Keratinocyte (primary cell): Measurements from ENCODE around the gene MDGA2. TPM values are rescaled to one million over a fixed set of nuclear protein-coding genes. Genes with fewer than 3 reads are reported as not detected.

Experiments
- DNase-seq: peaks from one replicate; pipeline ENCODE4 v3.0.0-alpha.2; 2011; ENCODE audit warnings: low read depth, missing footprints, low spot score
- FAIRE-seq: peaks from 2 replicates; lab custom pipeline; 2011; peaks lifted over from hg19 to GRCh38; lab: Jason Lieb, UNC
- H2AFZ ChIP-seq: 2 replicates; pipeline ENCODE4 v1.6.0; 2012; ENCODE audit warnings: low read length, control low read depth, inconsistent platforms; ENCODE audit not compliant: control insufficient read depth
- H3K27ac ChIP-seq: 2 replicates; pipeline ENCODE4 v1.5.1; 2011; ENCODE audit warnings: low read length; ENCODE audit not compliant: control insufficient read depth, insufficient read depth
- H3K27me3 ChIP-seq: 3 replicates; pipeline ENCODE4 v1.6.0; 2011; ENCODE audit warnings: low read length; ENCODE audit not compliant: control insufficient read depth, insufficient read depth; ENCODE audit errors: extremely low read depth
- H3K36me3 ChIP-seq, 2 experiments: 2 replicates in 1 of 2; 3 replicates in 1 of 2; pipeline ENCODE4 v1.5.1; 2011; ENCODE audit warnings: low read length in 2 of 2, mild to moderate bottlenecking in 1 of 2; ENCODE audit not compliant: control insufficient read depth in 2 of 2, insufficient read depth in 2 of 2; ENCODE audit errors: extremely low read depth in 1 of 2
- H3K4me1 ChIP-seq: 3 replicates; pipeline ENCODE4 v1.5.1; 2011; ENCODE audit warnings: low read length; ENCODE audit not compliant: control insufficient read depth, insufficient read depth; ENCODE audit errors: extremely low read depth
- H3K4me2 ChIP-seq: 3 replicates; pipeline ENCODE4 v1.6.0; 2011; ENCODE audit warnings: low read depth, low read length; ENCODE audit not compliant: control insufficient read depth, insufficient read depth; ENCODE audit errors: extremely low read depth
- H3K4me3 ChIP-seq, 3 experiments: fragments of 200-600 bp in 1 of 3; sonication (generic) in 1 of 3; 2 replicates in 2 of 3; 3 replicates in 1 of 3; pipeline ENCODE4 v1.5.1; 2011 to 2016; ENCODE audit warnings: low read length in 3 of 3, mild to moderate bottlenecking in 3 of 3, control low read depth in 2 of 3, inconsistent platforms in 1 of 3, low read depth in 1 of 3, mixed read lengths in 1 of 3, mixed run types in 1 of 3, moderate library complexity in 1 of 3; ENCODE audit not compliant: control insufficient read depth in 2 of 3, insufficient read depth in 2 of 3; ENCODE audit errors: extremely low read depth in 1 of 3
- H3K79me2 ChIP-seq: 2 replicates; pipeline ENCODE4 v1.6.0; 2012; ENCODE audit warnings: low read length; ENCODE audit not compliant: control insufficient read depth, insufficient read depth
- H3K9ac ChIP-seq: 3 replicates; pipeline ENCODE4 v1.6.0; 2011; ENCODE audit warnings: low read length; ENCODE audit not compliant: control insufficient read depth, insufficient read depth; ENCODE audit errors: extremely low read depth
- H3K9me1 ChIP-seq: 3 replicates; pipeline ENCODE4 v1.6.0; 2011; ENCODE audit warnings: low read length; ENCODE audit not compliant: control insufficient read depth, insufficient read depth; ENCODE audit errors: extremely low read depth
- H3K9me3 ChIP-seq: 2 replicates; pipeline ENCODE4 v1.5.1; 2012; ENCODE audit warnings: low read depth, low read length; ENCODE audit not compliant: control insufficient read depth
- H4K20me1 ChIP-seq: 3 replicates; pipeline ENCODE4 v1.6.0; 2011; ENCODE audit warnings: low read length; ENCODE audit not compliant: control insufficient read depth, insufficient read depth; ENCODE audit errors: extremely low read depth
- CTCF ChIP-seq, 3 experiments: IDR thresholded peaks in 1 of 3; conservative IDR thresholded peaks in 1 of 3; optimal IDR thresholded peaks in 1 of 3; 2 replicates in 2 of 3; 3 replicates in 1 of 3; pipeline versions ENCODE3 to v1.5.1; 2011; ENCODE audit warnings: low read length in 3 of 3, mild to moderate bottlenecking in 3 of 3, moderate library complexity in 2 of 3, control low read depth in 1 of 3, inconsistent platforms in 1 of 3; ENCODE audit not compliant: insufficient read depth in 2 of 3; ENCODE audit errors: extremely low read depth in 1 of 3
- EZH2 ChIP-seq: IDR thresholded peaks from one replicate; pipeline ENCODE4 v1.6.1; 2012; ENCODE audit warnings: inconsistent platforms, mild to moderate bottlenecking, low read length, moderate library complexity
- dilution Hi-C: fragments of 300-500 bp; cut with MboI; formaldehyde crosslinking; loops from one replicate; pipeline ENCODE4 v1.7.0; 2020; ENCODE audit warnings: low sequenced_read_pairs; ENCODE audit not compliant: extremely low pct_ligation_motif_present
- polyA plus RNA-seq, 5 experiments: library from polyadenylated mRNA; depleted of rRNA in 3 of 5; stranded (reverse) in 3 of 5; stranded (forward) in 1 of 5; unstranded in 1 of 5; fragments of >200 nt; gene quantifications; 1 replicate in 1 of 5; 2 replicates in 3 of 5; 3 replicates in 1 of 5; pipeline versions ENCODE4 v1.2.1 to v1.2.3, GENCODE V29; 2011 to 2012; ENCODE audit warnings: missing spikeins in 2 of 5, low read depth in 1 of 5, low replicate concordance in 1 of 5

The MDGA2 gene
- polyA plus RNA-seq, 1 donor (not counting 4 experiments of a cell fraction or from before 2014, with no cell fraction given), result not detected

- H3K79me2 ChIP-seq, result no peaks in the 10 kb centered on the region
- DNase-seq (no peak), FAIRE-seq (no peak)
- H3K27ac ChIP-seq, result no peak overlapping the region
- no peaks in the 10 kb centered on the region for H3K27me3 ChIP-seq
- H4K20me1 ChIP-seq, result no peaks in the 10 kb centered on the region
- no peaks in the 10 kb centered on the region for H3K36me3 ChIP-seq
- no peak overlapping the region for H3K4me3 ChIP-seq
- no peaks in the 10 kb centered on the region for H3K9me1 ChIP-seq
- no peaks in the 10 kb centered on the region for H3K9me3 ChIP-seq
- H2AFZ ChIP-seq, result no peak overlapping the region
- H3K9ac ChIP-seq, result no peak overlapping the region
- H3K4me2 ChIP-seq, result no peak overlapping the region
- TF ChIP-seq CTCF (optimal IDR thresholded peaks at IDR 0.05 in 1 of 3, IDR thresholded peaks at IDR 0.05 in 1 of 3, conservative IDR thresholded peaks at IDR 0.05 in 1 of 3; ENCODE audit: extremely low read depth in 1 of 3, insufficient read depth in 2 of 3, low read length in 3 of 3), result no peak
- no peak for TF ChIP-seq EZH2
- dilution Hi-C loops, result no loop called here
- no peaks in the 10 kb centered on the region for H3K4me1 ChIP-seq
Observed at GRCh38 chr14:47509957-47510356, 165.4 kb downstream of the MDGA2 start.

- Histone ChIP-seq H3K36me3 (no peaks in the 10 kb centered on the region), H3K9me1 (no peaks in the 10 kb centered on the region), H3K27me3 (no peaks in the 10 kb centered on the region), H3K4me3 (no peak overlapping the region), H2AFZ (no peak overlapping the region), H3K79me2 (no peaks in the 10 kb centered on the region), H3K9ac (no peak overlapping the region), H3K9me3 (no peaks in the 10 kb centered on the region), H4K20me1 (no peaks in the 10 kb centered on the region), H3K4me2 (no peak overlapping the region), H3K27ac (no peak overlapping the region), H3K4me1 (no peaks in the 10 kb centered on the region)
- FAIRE-seq, result no peak
- TF ChIP-seq EZH2 (no peak), CTCF (optimal IDR thresholded peaks at IDR 0.05 in 1 of 3, IDR thresholded peaks at IDR 0.05 in 1 of 3, conservative IDR thresholded peaks at IDR 0.05 in 1 of 3; ENCODE audit: extremely low read depth in 1 of 3, insufficient read depth in 2 of 3, low read length in 3 of 3) (no peak)
- dilution Hi-C loops, result no loop called here
- DNase-seq, result no peak
Observed at GRCh38 chr14:47507861-47508260, 167.5 kb downstream of the MDGA2 start.
